ENCODE results near the gene NTRK3. TPM values are rescaled to one million over a fixed set of nuclear protein-coding genes. Genes with fewer than 3 reads are reported as not detected.

Gene NTRK3
- total RNA-seq, 3 donors from 2014 or later (not counting 1 experiment from before 2014, with no cell fraction given), result not detected

DNA sequence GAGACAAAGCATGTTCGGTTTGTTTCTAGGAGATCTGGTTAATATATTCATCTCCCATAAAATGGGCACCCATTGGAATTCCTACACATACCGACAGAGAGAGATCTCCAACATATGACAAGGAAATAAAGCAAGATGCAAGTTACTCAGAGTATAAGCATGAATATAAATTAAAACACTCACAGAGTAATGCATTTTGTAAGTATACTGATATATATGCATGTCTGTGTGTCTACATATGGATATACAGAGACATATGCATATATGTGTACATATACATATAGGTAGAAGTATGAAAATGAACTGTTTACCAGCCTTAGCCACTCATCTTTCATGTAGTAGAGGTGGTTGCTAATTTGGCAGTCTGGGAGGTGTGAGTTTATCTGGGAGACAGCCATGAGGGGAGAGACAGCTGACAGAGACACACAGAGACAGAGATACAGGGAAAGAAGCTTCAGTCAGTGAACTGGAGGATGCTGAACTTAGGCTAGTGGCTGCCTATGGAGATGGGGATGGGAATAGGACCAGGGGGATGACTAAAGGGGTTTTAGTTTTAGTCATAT is 134.5 kb downstream of the NTRK3 start:
- H3K36me3 Mint-ChIP-seq, result no peaks in the 10 kb centered on the region
- Histone ChIP-seq H3K4me3 (ENCODE audit: low read length) (no peak overlapping the region), H3K36me3 (ENCODE audit: control insufficient read depth, insufficient read depth, low read length) (no peaks in the 10 kb centered on the region), H3K9me3 (ENCODE audit: control insufficient read depth, insufficient read depth, low read length) (no peaks in the 10 kb centered on the region), H3K27ac (ENCODE audit: low read length) (no peak overlapping the region), H3K4me1 (ENCODE audit: control insufficient read depth, insufficient read depth, low read length) (no peaks in the 10 kb centered on the region), H3K27me3 (ENCODE audit: control insufficient read depth, insufficient read depth, low read length) (no peaks in the 10 kb centered on the region)
- ATAC-seq, result no peak
- intact Hi-C loops (cut with micrococcal nuclease), result no loop called here
- H3K27ac Mint-ChIP-seq, result no peak overlapping the region
- peaks cover 0 to 7% of the 10 kb centered on the region in 2 donors for H3K27me3 Mint-ChIP-seq (ENCODE audit: low read depth in 2 of 2)
- no peak for DNase-seq
- TF ChIP-seq, protein P1, sequence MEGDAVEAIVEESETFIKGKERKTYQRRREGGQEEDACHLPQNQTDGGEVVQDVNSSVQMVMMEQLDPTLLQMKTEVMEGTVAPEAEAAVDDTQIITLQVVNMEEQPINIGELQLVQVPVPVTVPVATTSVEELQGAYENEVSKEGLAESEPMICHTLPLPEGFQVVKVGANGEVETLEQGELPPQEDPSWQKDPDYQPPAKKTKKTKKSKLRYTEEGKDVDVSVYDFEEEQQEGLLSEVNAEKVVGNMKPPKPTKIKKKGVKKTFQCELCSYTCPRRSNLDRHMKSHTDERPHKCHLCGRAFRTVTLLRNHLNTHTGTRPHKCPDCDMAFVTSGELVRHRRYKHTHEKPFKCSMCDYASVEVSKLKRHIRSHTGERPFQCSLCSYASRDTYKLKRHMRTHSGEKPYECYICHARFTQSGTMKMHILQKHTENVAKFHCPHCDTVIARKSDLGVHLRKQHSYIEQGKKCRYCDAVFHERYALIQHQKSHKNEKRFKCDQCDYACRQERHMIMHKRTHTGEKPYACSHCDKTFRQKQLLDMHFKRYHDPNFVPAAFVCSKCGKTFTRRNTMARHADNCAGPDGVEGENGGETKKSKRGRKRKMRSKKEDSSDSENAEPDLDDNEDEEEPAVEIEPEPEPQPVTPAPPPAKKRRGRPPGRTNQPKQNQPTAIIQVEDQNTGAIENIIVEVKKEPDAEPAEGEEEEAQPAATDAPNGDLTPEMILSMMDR (IDR thresholded peaks at IDR 0.05), result no peak
- H3K9me3 Mint-ChIP-seq, result no peaks in the 10 kb centered on the region
- 57% methylated on average over 1 of the region's 2 CpGs for WGBS (ENCODE audit: insufficient coverage)
- no peak overlapping the region for H3K4me3 Mint-ChIP-seq
- no peaks in the 10 kb centered on the region for H3K4me1 Mint-ChIP-seq

GRCh38 chr15:88120026-88120425 is 136.5 kb downstream of the NTRK3 start:
- no peaks in the 10 kb centered on the region for H3K36me3 Mint-ChIP-seq
- Histone ChIP-seq H3K9me3 (ENCODE audit: control insufficient read depth, insufficient read depth, low read length) (no peaks in the 10 kb centered on the region), H3K27ac (ENCODE audit: low read length) (no peak overlapping the region), H3K4me1 (ENCODE audit: control insufficient read depth, insufficient read depth, low read length) (no peaks in the 10 kb centered on the region), H3K4me3 (ENCODE audit: low read length) (no peak overlapping the region), H3K27me3 (ENCODE audit: control insufficient read depth, insufficient read depth, low read length) (no peaks in the 10 kb centered on the region), H3K36me3 (ENCODE audit: control insufficient read depth, insufficient read depth, low read length) (no peaks in the 10 kb centered on the region)
- H3K4me3 Mint-ChIP-seq, result no peak overlapping the region
- H3K4me1 Mint-ChIP-seq, result no peaks in the 10 kb centered on the region
- H3K27ac Mint-ChIP-seq, result no peak overlapping the region
- intact Hi-C loops (cut with micrococcal nuclease), result no loop called here
- H3K9me3 Mint-ChIP-seq, result no peaks in the 10 kb centered on the region
- 85% methylated on average over 3 of the region's 3 CpGs for WGBS (ENCODE audit: insufficient coverage)
- H3K27me3 Mint-ChIP-seq (ENCODE audit: low read depth in 2 of 2), result peaks cover 0 to 2% of the 10 kb centered on the region in 2 donors
- TF ChIP-seq, protein P1 (IDR thresholded peaks at IDR 0.05), result no peak
- ATAC-seq (no peak), DNase-seq (no peak)

- DNase-seq (no peak), ATAC-seq (no peak)
- Mint-ChIP-seq H3K4me3 (no peak overlapping the region), H3K4me1 (no peaks in the 10 kb centered on the region), H3K27ac (no peak overlapping the region), H3K36me3 (no peaks in the 10 kb centered on the region), H3K9me3 (no peaks in the 10 kb centered on the region), H3K27me3 (ENCODE audit: low read depth in 2 of 2) (peaks cover 0 to 2% of the 10 kb centered on the region in 2 donors)
- WGBS (ENCODE audit: insufficient coverage), result 85% methylated on average over 7 of the region's 7 CpGs
- no peaks in the 10 kb centered on the region for H3K36me3 ChIP-seq (ENCODE audit: control insufficient read depth, insufficient read depth, low read length)
- no peak overlapping the region for H3K4me3 ChIP-seq (ENCODE audit: low read length)
- H3K27ac ChIP-seq (ENCODE audit: low read length), result no peak overlapping the region
- H3K27me3 ChIP-seq (ENCODE audit: control insufficient read depth, insufficient read depth, low read length), result no peaks in the 10 kb centered on the region
- no peaks in the 10 kb centered on the region for H3K4me1 ChIP-seq (ENCODE audit: control insufficient read depth, insufficient read depth, low read length)
- TF ChIP-seq, protein P1 (IDR thresholded peaks at IDR 0.05), result no peak
- intact Hi-C loops (cut with micrococcal nuclease), result no loop called here
- H3K9me3 ChIP-seq (ENCODE audit: control insufficient read depth, insufficient read depth, low read length), result no peaks in the 10 kb centered on the region
These were observed 137.8 kb downstream of the NTRK3 start for GRCh38 chr15:88118741-88119140.

GRCh38 chr15:88118035-88118434 is 138.5 kb downstream of the NTRK3 start:
- peaks cover 0 to 2% of the 10 kb centered on the region in 2 donors for H3K27me3 Mint-ChIP-seq (ENCODE audit: low read depth in 2 of 2)
- H3K36me3 Mint-ChIP-seq, result no peaks in the 10 kb centered on the region
- no peak overlapping the region for H3K27ac Mint-ChIP-seq
- no peak for DNase-seq
- Histone ChIP-seq H3K9me3 (ENCODE audit: control insufficient read depth, insufficient read depth, low read length) (no peaks in the 10 kb centered on the region), H3K4me3 (ENCODE audit: low read length) (no peak overlapping the region), H3K27me3 (ENCODE audit: control insufficient read depth, insufficient read depth, low read length) (no peaks in the 10 kb centered on the region), H3K36me3 (ENCODE audit: control insufficient read depth, insufficient read depth, low read length) (no peaks in the 10 kb centered on the region), H3K4me1 (ENCODE audit: control insufficient read depth, insufficient read depth, low read length) (no peaks in the 10 kb centered on the region), H3K27ac (ENCODE audit: low read length) (no peak overlapping the region)
- TF ChIP-seq, protein P1 (IDR thresholded peaks at IDR 0.05), result no peak
- H3K9me3 Mint-ChIP-seq, result no peaks in the 10 kb centered on the region
- no peak overlapping the region for H3K4me3 Mint-ChIP-seq
- ATAC-seq, result no peak
- intact Hi-C loops (cut with micrococcal nuclease), result no loop called here
- no peaks in the 10 kb centered on the region for H3K4me1 Mint-ChIP-seq
- 74% methylated on average over 5 of the region's 6 CpGs for WGBS (ENCODE audit: insufficient coverage)
